ENCODE measurements around the gene GJB5.

DNA sequence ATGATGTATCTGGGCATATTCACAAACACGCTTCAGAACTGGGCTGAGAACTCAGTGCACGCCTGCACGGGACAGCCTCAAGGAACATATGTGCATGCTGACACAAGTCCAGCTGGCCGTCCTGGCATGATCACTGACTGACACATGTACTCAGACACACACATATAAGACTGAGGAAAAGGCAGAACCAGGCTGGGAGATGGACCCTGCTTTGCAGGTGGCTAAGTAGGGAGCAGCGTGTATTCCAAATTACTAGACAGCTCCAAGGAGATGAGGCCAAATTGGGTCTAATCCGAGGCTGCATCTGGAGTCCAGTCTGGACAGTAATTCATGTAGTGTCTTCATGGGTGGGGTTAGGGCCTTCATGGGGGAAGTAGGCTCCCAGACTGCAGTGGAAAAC lies 41.4 kb upstream of the GJB5 start:
- TF ChIP-seq POLR2A (IDR thresholded peaks at IDR 0.05; ENCODE audit: low read depth, low read length) (no peak), POLR2AphosphoS5 (IDR thresholded peaks at IDR 0.05; ENCODE audit: low read depth, low read length) (no peak), SPI1 (IDR thresholded peaks at IDR 0.05; ENCODE audit: low read depth, low read length) (no peak), TAF1 (IDR thresholded peaks at IDR 0.05; ENCODE audit: low read depth, low read length) (no peak)

All from GM12891 (cell line).